IMR-90 (cell line): Measurements from ENCODE around the gene CDYL2. TPM values are rescaled to one million over a fixed set of nuclear protein-coding genes. Genes with fewer than 3 reads are reported as not detected.

ENCODE experiments used
- ATAC-seq: fragments of 200-7000 bp; cut with Tn5 transposase; 2 replicates; pipeline ENCODE4 v1.9.1; 2020; ENCODE audit warnings: low read depth, mild to moderate bottlenecking, moderate library complexity
- BruUV-seq: library from RNA; stranded (reverse); fragments of 400-500 nt; replicated peaks from 2 replicates; lab custom pipeline; 2021; lab: Mats Ljungman, UMichigan
- CTCF ChIA-PET: fragments of 300-600 bp; formaldehyde crosslinking; extraction: SDS; loops from one replicate; lab custom pipeline; 2021; ENCODE audit warnings: antibody characterized with exemption; lab: Yijun Ruan, JAX
- POLR2A ChIA-PET: fragments of 300-600 bp; sonication (Branson Sonifier 250); formaldehyde crosslinking; loops from one replicate; lab custom pipeline; 2022; ENCODE audit warnings: antibody characterized with exemption; ENCODE audit not compliant: unreplicated experiment; lab: Charles Lee
- DNase-seq: peaks from one replicate; pipeline ENCODE4 v3.0.0; 2013
- H2AFZ ChIP-seq: replicated peaks from 2 replicates; pipeline ENCODE3; 2013; ENCODE audit warnings: low read length, mild to moderate bottlenecking; ENCODE audit not compliant: poor library complexity
- H2AK5ac ChIP-seq: 2 replicates; pipeline ENCODE4 v1.6.1; 2013; ENCODE audit warnings: low read depth, low read length, inconsistent platforms
- H2AK9ac ChIP-seq: replicated peaks from 2 replicates; pipeline ENCODE3; 2013; ENCODE audit warnings: mild to moderate bottlenecking, low read depth, low read length, moderate library complexity; ENCODE audit not compliant: poor library complexity
- H2BK120ac ChIP-seq: 2 replicates; pipeline ENCODE4 v1.6.1; 2013; ENCODE audit warnings: low read depth, low read length, inconsistent platforms
- H2BK15ac ChIP-seq: 3 replicates; pipeline ENCODE4 v1.6.1; 2013; ENCODE audit warnings: low read depth, low read length, inconsistent platforms
- H2BK20ac ChIP-seq: 2 replicates; pipeline ENCODE4 v1.6.1; 2013; ENCODE audit warnings: low read depth, mild to moderate bottlenecking, inconsistent platforms, low read length, moderate library complexity
- H2BK5ac ChIP-seq: 2 replicates; pipeline ENCODE4 v1.6.1; 2013; ENCODE audit warnings: mild to moderate bottlenecking, low read depth, low read length, inconsistent platforms; ENCODE audit not compliant: poor library complexity, severe bottlenecking
- H3K14ac ChIP-seq: replicated peaks from 2 replicates; pipeline ENCODE4 v1.6.1; 2013; ENCODE audit warnings: low read depth, low read length, inconsistent platforms
- H3K18ac ChIP-seq: 2 replicates; pipeline ENCODE4 v1.6.1; 2013; ENCODE audit warnings: low read depth, low read length, control low read depth
- H3K23ac ChIP-seq: 2 replicates; pipeline ENCODE4 v1.6.1; 2013; ENCODE audit warnings: low read depth, low read length, inconsistent platforms
- H3K27ac ChIP-seq: 2 replicates; pipeline ENCODE4 v1.5.1; 2013; ENCODE audit warnings: mild to moderate bottlenecking, control low read depth, low read length; ENCODE audit not compliant: insufficient read depth
- H3K27me3 ChIP-seq: 2 replicates; pipeline ENCODE4 v1.6.1; 2013; ENCODE audit warnings: low read length; ENCODE audit not compliant: control insufficient read depth, insufficient read depth
- H3K36me3 ChIP-seq: 2 replicates; pipeline ENCODE4 v1.6.1; 2013; ENCODE audit warnings: low read length, mixed read lengths; ENCODE audit not compliant: control insufficient read depth, insufficient read depth
- H3K4ac ChIP-seq: 2 replicates; pipeline ENCODE4 v1.6.1; 2013; ENCODE audit warnings: low read depth, low read length, inconsistent platforms
- H3K4me1 ChIP-seq: 2 replicates; pipeline ENCODE4 v1.6.1; 2013; ENCODE audit warnings: low read length, mixed read lengths; ENCODE audit not compliant: control insufficient read depth, insufficient read depth
- H3K4me2 ChIP-seq: 2 replicates; pipeline ENCODE4 v1.6.1; 2013; ENCODE audit warnings: low read depth, mild to moderate bottlenecking, control low read depth, low read length, moderate library complexity
- H3K4me3 ChIP-seq: 2 replicates; pipeline ENCODE4 v1.5.1; 2013; ENCODE audit warnings: low read depth, mild to moderate bottlenecking, control low read depth, low read length, moderate library complexity; ENCODE audit not compliant: insufficient read depth
- H3K56ac ChIP-seq: 2 replicates; pipeline ENCODE4 v1.6.1; 2013; ENCODE audit warnings: low read length, inconsistent platforms; ENCODE audit not compliant: insufficient read depth; ENCODE audit errors: extremely low read depth
- H3K79me1 ChIP-seq, 2 experiments: 2 replicates each; pipeline ENCODE4 v1.6.1; 2013; ENCODE audit warnings: low read length in 2 of 2, inconsistent platforms in 1 of 2, low read depth in 1 of 2
- H3K9ac ChIP-seq: 2 replicates; pipeline ENCODE4 v1.6.1; 2013; ENCODE audit warnings: low read depth, low read length, control low read depth
- H3K9me1 ChIP-seq: 2 replicates; pipeline ENCODE4 v1.6.1; 2013; ENCODE audit warnings: low read length, inconsistent platforms; ENCODE audit not compliant: insufficient read depth
- H3K9me3 ChIP-seq: 2 replicates; pipeline ENCODE4 v1.6.1; 2013; ENCODE audit warnings: low read length; ENCODE audit not compliant: control insufficient read depth, insufficient read depth
- H4K20me1 ChIP-seq: 2 replicates; pipeline ENCODE4 v1.6.1; 2013; ENCODE audit warnings: low read length, inconsistent platforms; ENCODE audit not compliant: insufficient read depth
- H4K5ac ChIP-seq: 2 replicates; pipeline ENCODE4 v1.6.1; 2013; ENCODE audit warnings: mild to moderate bottlenecking, low read depth, low read length, control low read depth
- H4K8ac ChIP-seq, 2 experiments: 2 replicates each; pipeline ENCODE4 v1.6.1; 2013; ENCODE audit warnings: low read depth in 2 of 2, low read length in 2 of 2, control low read depth in 1 of 2, inconsistent platforms in 1 of 2
- H4K91ac ChIP-seq: 2 replicates; pipeline ENCODE4 v1.6.1; 2013; ENCODE audit warnings: low read depth, low read length, inconsistent platforms; ENCODE audit not compliant: insufficient read depth
- BHLHE40 ChIP-seq: fragments of 150-350 bp; IDR thresholded peaks from 2 replicates; pipeline ENCODE4 v1.6.1; 2016; ENCODE audit warnings: mild to moderate bottlenecking, low read depth, low read length
- CHD1 ChIP-seq: IDR thresholded peaks from 2 replicates; pipeline ENCODE4 v1.6.1; 2012; ENCODE audit warnings: low read depth, low read length, improper control_type of control experiment
- FOS ChIP-seq: fragments of 150-350 bp; IDR thresholded peaks from 2 replicates; pipeline ENCODE4 v1.6.1; 2016; ENCODE audit warnings: low read depth, low read length
- MAFK ChIP-seq: IDR thresholded peaks from 2 replicates; pipeline ENCODE4 v1.6.1; 2012; ENCODE audit warnings: low read depth, low read length, improper control_type of control experiment
- MAZ ChIP-seq: IDR thresholded peaks from 2 replicates; pipeline ENCODE4 v1.6.1; 2012; ENCODE audit warnings: low read depth, mild to moderate bottlenecking, low read length, improper control_type of control experiment, moderate library complexity, borderline replicate concordance
- MXI1 ChIP-seq: IDR thresholded peaks from 2 replicates; pipeline ENCODE4 v1.6.1; 2012; ENCODE audit warnings: low read depth, mild to moderate bottlenecking, low read length, moderate library complexity, borderline replicate concordance
- NFE2L2 ChIP-seq: fragments of 150-350 bp; IDR thresholded peaks from 2 replicates; pipeline ENCODE4 v1.6.1; 2016; ENCODE audit warnings: low read depth, mild to moderate bottlenecking, low read length
- RAD21 ChIP-seq: IDR thresholded peaks from 2 replicates; pipeline ENCODE4 v1.6.1; 2012; ENCODE audit warnings: low read length, improper control_type of control experiment
- RFX5 ChIP-seq: IDR thresholded peaks from 2 replicates; pipeline ENCODE4 v1.8.0; 2012; ENCODE audit warnings: low read depth, mild to moderate bottlenecking, low read length, moderate library complexity
- dilution Hi-C: fragments of 300-500 bp; cut with HindIII; formaldehyde crosslinking; loops from one replicate; pipeline ENCODE4 v1.14.3; 2018; ENCODE audit warnings: low sequenced_read_pairs; ENCODE audit not compliant: unreplicated experiment
- in situ Hi-C: fragments of 300-500 bp; cut with MboI; formaldehyde crosslinking; loops from 3 replicates; pipeline ENCODE4 v1.14.3; 2019; ENCODE audit warnings: low sequenced_read_pairs, inconsistent platforms, mixed read lengths
- intact Hi-C: fragments of 100-400 bp; cut with micrococcal nuclease; formaldehyde crosslinking; loops from 2 replicates; pipeline ENCODE4 v1.10.0; 2022
- polyA plus RNA-seq, 3 experiments: library from polyadenylated mRNA; depleted of rRNA; stranded (reverse); fragments of >200 nt; gene quantifications; 2 replicates each; pipeline ENCODE4 v1.2.3, GENCODE V29; 2012; ENCODE audit warnings: low replicate concordance in 1 of 3
- total RNA-seq: library from RNA; depleted of rRNA; stranded (reverse); fragments of >200 nt; gene quantifications from 2 replicates; pipeline ENCODE4 v1.2.3, GENCODE V29; 2012
- TF ChIP-seq, protein P1 (sequence below): conservative IDR thresholded peaks from 2 replicates; pipeline ENCODE4 v1.5.1; 2012; ENCODE audit warnings: mild to moderate bottlenecking, low read depth, low read length, improper control_type of control experiment
- TF ChIP-seq, protein P2 (sequence below): fragments of 150-350 bp; IDR thresholded peaks from 2 replicates; pipeline ENCODE4 v1.6.1; 2016; ENCODE audit warnings: low read depth, mild to moderate bottlenecking, low read length, moderate library complexity, borderline replicate concordance

The CDYL2 gene
- total and polyA plus RNA-seq, 2 of the 4 experiments (the other 2 are of a cell fraction) = 1.2 to 3.9 TPM

DNA sequence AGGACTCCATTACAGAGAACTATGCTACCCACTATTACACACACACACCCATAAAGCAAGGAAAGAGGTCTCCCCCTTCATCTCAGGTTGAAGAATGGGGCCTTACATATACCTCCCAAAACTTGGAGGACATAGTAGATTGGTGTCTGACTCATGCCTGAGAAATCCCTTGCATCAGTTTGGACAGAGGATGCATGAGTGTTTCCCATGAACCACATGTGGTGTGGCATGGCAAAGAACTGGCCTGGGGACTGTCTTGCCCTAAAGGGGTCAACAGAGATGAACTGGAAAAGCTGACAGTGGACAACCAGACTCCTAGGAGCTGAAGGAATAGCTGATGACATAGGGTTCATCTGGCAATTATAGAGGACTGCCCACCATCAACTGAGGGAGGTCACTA lies 209.6 kb downstream of the CDYL2 start:
- no peak overlapping the region for H3K4me3 ChIP-seq
- peaks cover 4% of the 10 kb centered on the region; the same call in 1 of the 2 replicates for H3K9me3 ChIP-seq
- no peaks in the 10 kb centered on the region for H3K4me1 ChIP-seq
- BruUV-seq = no TSS peak
- H3K36me3 ChIP-seq = no peaks in the 10 kb centered on the region
- H2AK9ac ChIP-seq = no peak overlapping the region
- in situ Hi-C loops (no loop called here), dilution Hi-C loops (no loop called here), intact Hi-C loops (no loop called here)
- ATAC-seq (no peak), DNase-seq (peak; percentile 17)
- H3K56ac ChIP-seq = no peak overlapping the region
- H4K20me1 ChIP-seq = no peaks in the 10 kb centered on the region
- ChIA-PET POLR2A (no interaction called here), CTCF (no interaction called here)
- no peak overlapping the region for H2BK120ac ChIP-seq
- no peak overlapping the region for H3K4me2 ChIP-seq
- H3K27ac ChIP-seq = no peak overlapping the region
- H3K18ac ChIP-seq = no peak overlapping the region
- no peak overlapping the region for H3K23ac ChIP-seq
- H2AFZ ChIP-seq = no peak overlapping the region
- H2BK20ac ChIP-seq = no peak overlapping the region
- no peak overlapping the region for H3K4ac ChIP-seq
- H2BK15ac ChIP-seq = no peak overlapping the region
- no peak overlapping the region for H4K91ac ChIP-seq
- H3K27me3 ChIP-seq = no peaks in the 10 kb centered on the region
- no peaks in the 10 kb centered on the region for H3K79me1 ChIP-seq
- no peak overlapping the region for H3K9ac ChIP-seq
- H3K14ac ChIP-seq = no peak overlapping the region
- no peak overlapping the region for H2AK5ac ChIP-seq
- H4K5ac ChIP-seq = no peak overlapping the region
- no peak overlapping the region for H2BK5ac ChIP-seq
- no peaks in the 10 kb centered on the region for H3K9me1 ChIP-seq
- TF ChIP-seq MAFK = no peak
- TF ChIP-seq RFX5 = no peak
- TF ChIP-seq MXI1 = no peak
- TF ChIP-seq, protein P1, sequence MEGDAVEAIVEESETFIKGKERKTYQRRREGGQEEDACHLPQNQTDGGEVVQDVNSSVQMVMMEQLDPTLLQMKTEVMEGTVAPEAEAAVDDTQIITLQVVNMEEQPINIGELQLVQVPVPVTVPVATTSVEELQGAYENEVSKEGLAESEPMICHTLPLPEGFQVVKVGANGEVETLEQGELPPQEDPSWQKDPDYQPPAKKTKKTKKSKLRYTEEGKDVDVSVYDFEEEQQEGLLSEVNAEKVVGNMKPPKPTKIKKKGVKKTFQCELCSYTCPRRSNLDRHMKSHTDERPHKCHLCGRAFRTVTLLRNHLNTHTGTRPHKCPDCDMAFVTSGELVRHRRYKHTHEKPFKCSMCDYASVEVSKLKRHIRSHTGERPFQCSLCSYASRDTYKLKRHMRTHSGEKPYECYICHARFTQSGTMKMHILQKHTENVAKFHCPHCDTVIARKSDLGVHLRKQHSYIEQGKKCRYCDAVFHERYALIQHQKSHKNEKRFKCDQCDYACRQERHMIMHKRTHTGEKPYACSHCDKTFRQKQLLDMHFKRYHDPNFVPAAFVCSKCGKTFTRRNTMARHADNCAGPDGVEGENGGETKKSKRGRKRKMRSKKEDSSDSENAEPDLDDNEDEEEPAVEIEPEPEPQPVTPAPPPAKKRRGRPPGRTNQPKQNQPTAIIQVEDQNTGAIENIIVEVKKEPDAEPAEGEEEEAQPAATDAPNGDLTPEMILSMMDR = no peak
- TF ChIP-seq BHLHE40 = no peak
- TF ChIP-seq MAZ = no peak
- no peak for TF ChIP-seq NFE2L2
- TF ChIP-seq, protein P2, sequence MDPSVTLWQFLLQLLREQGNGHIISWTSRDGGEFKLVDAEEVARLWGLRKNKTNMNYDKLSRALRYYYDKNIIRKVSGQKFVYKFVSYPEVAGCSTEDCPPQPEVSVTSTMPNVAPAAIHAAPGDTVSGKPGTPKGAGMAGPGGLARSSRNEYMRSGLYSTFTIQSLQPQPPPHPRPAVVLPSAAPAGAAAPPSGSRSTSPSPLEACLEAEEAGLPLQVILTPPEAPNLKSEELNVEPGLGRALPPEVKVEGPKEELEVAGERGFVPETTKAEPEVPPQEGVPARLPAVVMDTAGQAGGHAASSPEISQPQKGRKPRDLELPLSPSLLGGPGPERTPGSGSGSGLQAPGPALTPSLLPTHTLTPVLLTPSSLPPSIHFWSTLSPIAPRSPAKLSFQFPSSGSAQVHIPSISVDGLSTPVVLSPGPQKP = no peak
- no peak for TF ChIP-seq FOS
- TF ChIP-seq CHD1 = no peak
- TF ChIP-seq RAD21 = no peak
- no peak overlapping the region for H4K8ac ChIP-seq
